Upper lobe of left lung (tissue), 4 donors: ENCODE measurements around the gene DOCK1.

Experiments used
- CTCF ChIP-seq, 6 experiments: fragments of 450-650 bp in 4 of 6; fragments of 200-600 bp in 2 of 6; sonication (generic) in 2 of 6; IDR thresholded peaks; one replicate each; pipeline ENCODE4 v1.5.1; 2016 to 2019; ENCODE audit warnings: antibody characterized with exemption in 6 of 6
- POLR2AphosphoS5 ChIP-seq, 2 donors: sonication (generic); formaldehyde crosslinking; IDR thresholded peaks; one replicate each; pipeline ENCODE4 v1.5.1; 2017; ENCODE audit warnings: antibody characterized with exemption in 2 of 2

- no peak for TF ChIP-seq CTCF (IDR thresholded peaks at IDR 0.05)
- TF ChIP-seq POLR2AphosphoS5 (IDR thresholded peaks at IDR 0.05): no peak
These were observed 50.9 kb downstream of the DOCK1 start for GRCh38 chr10:126955934-126956711.
